GM21576 (cell line): ENCODE results near the gene CDH13.

Source experiments
- ATAC-seq: cut with Tn5 transposase; IDR thresholded peaks from one replicate; pipeline ENCODE4 v1.9.1; 2021; ENCODE audit warnings: mild to moderate bottlenecking, moderate library complexity; ENCODE audit not compliant: unreplicated experiment

Gene CDH13

GRCh38 chr16:82772215-82772614, 145.4 kb downstream of the CDH13 start:
- no peak for ATAC-seq

DNA sequence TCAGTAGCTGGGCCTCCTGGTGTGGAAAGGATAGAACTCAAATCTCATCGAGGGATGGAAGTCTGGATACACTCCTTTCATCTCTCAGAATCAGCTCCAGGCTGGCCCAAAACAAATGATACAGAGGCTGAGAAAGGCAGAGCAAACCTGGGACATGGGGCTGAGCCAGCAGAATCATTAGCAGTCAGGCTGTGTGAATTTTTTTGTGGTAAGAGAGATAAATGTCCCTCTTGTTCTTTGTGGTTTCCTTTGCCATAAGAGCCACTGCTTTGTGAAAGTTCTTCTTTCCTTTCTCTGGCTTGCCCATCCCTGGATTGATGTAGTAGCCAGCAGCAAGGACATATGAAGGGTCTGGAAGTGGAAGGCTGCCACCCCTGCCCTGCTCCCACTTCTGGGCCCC, 146.2 kb downstream of the CDH13 start:
- ATAC-seq: no peak

GRCh38 chr16:82776470-82777146, 149.8 kb downstream of the CDH13 start:
- peak; percentile 44 for ATAC-seq

DNA sequence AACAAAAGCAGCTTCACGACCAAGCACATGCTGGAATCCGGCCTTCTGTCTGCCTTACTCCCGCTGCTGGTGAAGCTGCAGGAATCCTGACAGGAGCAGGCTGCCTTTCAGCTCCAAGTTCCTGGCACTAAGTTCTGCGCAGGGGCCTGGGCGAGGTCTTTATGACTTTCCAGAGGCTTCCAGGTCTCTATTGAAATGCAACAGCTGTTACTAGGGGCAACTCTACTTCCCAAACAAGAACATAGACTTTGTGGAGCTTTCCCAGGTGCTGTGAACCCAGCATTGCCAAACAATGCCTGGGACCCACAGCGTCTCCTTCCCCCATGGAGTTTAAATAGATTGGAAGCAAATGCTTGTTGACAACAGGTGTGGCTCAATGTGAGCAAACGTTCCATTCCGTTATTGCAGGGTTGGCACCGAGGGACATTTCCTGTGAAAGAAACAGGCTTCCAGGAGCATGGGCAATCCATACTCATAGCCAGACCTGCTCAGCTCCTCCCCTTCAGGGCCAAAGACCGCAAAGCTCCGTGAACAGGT, 156.0 kb downstream of the CDH13 start:
- ATAC-seq: no peak

- ATAC-seq: no peak
Measured at GRCh38 chr16:82783933-82784572, 157.3 kb downstream of the CDH13 start.

GRCh38 chr16:82784573-82784968, 157.8 kb downstream of the CDH13 start:
- no peak for ATAC-seq

DNA sequence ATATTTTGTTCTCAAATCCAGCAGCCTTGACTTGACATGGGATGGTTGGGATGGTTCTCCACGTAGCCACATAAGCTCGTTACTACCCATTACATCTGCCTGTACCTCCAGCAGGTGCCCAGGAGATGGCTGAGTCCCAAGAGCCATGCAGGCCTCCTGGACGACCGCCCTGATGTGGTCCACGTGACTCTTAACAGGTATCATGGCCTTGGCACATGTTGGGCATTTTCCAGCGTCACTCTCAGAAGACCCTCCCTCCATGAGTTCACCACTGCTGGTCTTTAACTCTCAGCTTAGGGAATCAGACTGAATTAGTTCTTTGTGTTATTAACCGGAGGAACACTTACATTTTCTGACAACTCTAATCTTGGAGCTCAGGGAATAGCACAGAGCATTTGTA, 161.5 kb downstream of the CDH13 start:
- ATAC-seq: no peak

GRCh38 chr16:82788919-82789318, 162.2 kb downstream of the CDH13 start:
- no peak for ATAC-seq

GRCh38 chr16:82792693-82793092, 165.9 kb downstream of the CDH13 start:
- no peak for ATAC-seq

DNA sequence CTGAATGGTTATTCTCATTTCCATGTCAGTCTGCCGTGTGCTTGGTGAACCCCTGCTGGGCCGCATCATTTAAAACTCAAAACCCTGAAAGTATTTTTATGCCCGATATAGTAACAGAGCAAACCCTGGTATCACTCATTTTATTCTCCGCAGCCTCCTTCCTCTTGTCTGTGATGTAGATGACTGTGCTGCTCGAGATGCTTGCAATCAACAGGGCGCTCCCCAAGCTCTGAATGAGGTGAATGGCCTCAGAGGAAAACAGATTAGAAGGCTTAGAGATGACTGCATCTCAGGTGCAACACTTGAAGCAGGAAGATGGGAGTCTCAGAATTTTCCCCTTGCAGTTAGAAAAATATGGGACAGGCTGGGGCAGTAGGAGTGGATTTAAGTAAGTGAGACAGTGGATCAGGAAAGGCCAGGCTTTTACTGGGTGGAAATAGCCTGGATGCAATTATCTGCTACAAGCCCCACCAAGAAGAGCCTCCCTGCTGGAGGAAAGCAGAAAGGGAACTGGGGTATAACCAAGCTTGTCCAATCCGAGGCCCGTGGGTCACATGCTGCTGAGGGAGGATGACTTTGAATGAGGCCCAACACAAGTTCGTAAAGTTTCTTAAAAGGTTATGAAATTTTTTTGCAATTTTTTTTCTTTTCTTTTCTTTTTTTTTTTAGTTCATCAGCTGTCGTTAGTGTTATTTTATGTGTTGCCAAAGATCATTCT, 166.9 kb downstream of the CDH13 start:
- no peak for ATAC-seq

GRCh38 chr16:82796047-82796446, 169.3 kb downstream of the CDH13 start:
- ATAC-seq: no peak

- ATAC-seq: no peak
Measured at GRCh38 chr16:82801361-82801760, 174.6 kb downstream of the CDH13 start.

DNA sequence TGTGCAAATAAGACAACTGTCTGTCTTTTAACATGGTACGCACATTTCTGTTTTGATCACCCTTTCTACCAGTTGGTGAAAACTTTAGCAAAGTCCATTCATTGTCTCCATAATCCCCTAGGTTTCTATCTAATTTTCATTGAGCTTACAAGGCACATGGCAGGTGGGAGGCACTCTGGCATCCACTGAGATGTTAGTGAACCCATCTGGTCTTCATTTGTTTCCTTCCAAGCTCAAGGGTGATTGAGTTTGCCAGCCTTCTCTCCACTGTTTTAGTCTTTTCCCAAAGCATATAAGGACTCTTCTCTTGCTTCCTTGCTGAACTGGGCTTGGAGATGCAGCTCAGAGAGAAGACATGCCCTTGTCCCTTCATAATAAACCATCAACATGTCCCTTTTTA, 179.1 kb downstream of the CDH13 start:
- no peak for ATAC-seq

- no peak for ATAC-seq
Measured at GRCh38 chr16:82807311-82807710, 180.5 kb downstream of the CDH13 start.

DNA sequence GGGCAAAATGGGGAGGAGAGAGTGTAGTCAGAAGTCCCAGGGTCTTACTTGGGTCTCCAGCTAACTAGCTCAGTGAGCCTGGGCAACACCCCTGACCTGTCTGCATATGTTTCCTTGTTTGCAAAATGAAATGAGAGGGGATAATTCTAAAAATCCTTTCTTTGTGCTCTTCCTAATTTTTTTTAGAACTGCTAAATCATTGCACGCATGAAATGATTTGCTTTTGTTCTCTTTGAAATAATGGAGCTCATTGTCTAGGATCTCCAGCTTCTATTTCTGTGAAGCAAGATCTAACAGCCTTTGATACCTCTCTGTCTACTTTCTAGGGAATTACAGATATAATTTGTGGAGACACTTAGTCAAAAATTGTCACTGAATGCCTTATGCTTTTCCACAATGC, 181.3 kb downstream of the CDH13 start:
- ATAC-seq: no peak

- ATAC-seq: no peak
Measured at GRCh38 chr16:82810077-82810476, 183.3 kb downstream of the CDH13 start.

DNA sequence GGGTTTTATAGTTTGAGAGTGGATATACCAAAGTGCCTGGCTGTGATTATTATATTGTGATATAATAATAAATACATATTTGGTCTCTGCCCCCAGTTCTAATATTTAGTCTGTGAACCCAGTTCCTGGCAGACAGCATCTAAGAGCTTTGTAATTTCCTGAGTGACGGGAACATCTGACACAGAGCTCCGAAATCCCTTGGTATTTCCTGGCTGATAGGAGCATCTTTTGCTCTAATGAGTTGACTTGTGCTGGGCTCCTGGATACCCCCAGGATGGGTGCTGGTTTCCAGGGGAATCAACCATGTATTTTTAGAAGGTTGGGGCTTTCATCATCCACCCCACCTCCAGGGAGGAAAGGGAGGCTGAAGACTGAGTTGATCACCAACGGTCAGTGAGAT, 187.3 kb downstream of the CDH13 start:
- no peak for ATAC-seq

DNA sequence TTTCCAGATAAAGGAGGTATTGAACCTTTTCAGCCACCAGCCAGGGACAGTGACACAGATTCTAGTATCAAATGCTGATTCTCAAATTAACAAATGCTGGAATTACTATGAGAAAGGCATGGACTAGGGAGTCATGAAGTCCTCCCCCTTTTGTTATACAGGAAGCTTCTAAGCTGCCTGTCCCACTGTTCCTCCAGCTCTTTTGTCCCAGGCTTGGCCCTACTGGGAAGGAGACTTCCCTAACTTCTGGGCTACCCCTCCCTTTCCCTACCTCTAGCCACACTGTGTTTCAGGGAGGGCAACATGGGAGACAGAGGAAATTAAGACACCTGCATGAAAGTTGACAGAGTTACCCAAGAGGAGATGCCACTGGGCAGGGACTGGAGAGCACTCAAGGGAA, 192.5 kb downstream of the CDH13 start:
- ATAC-seq: no peak

DNA sequence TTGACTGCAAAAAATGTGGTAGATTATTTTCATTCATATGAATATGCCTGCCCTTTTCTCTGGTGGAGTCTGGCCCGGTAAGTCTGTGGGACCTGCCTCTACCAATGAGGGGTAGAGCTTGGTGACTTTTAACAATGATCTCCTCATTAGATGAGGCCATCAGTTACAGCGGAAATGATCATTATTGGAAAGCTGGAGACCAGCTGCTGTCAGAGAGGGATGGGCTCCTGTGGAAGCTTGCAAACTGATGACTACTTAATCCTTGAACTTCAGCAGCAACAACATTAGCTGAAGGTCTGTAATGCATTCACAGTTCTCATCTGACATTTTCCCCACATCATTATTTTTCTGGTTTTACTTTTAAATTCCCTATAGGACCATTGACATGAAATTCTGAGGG, 194.1 kb downstream of the CDH13 start:
- ATAC-seq: no peak

DNA sequence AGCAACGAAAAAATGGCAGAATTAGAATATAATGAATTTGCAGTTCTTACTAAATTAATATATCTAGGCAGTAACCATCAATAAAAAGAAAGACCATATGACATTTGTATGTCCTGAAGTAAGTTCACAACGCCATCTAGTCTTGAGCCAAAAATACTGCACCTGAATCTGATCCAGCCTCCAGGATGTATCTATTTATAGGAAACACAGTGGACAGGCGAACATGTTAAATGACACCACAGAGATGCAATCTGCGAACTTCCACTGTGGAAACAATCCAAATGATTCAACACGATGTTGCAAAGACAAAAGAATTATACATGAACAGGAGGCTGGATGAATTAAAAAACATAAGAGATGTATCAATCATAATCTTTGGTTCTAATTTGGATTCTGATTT, 197.6 kb downstream of the CDH13 start:
- ATAC-seq: no peak

GRCh38 chr16:82829301-82829700, 202.5 kb downstream of the CDH13 start:
- ATAC-seq: no peak

DNA sequence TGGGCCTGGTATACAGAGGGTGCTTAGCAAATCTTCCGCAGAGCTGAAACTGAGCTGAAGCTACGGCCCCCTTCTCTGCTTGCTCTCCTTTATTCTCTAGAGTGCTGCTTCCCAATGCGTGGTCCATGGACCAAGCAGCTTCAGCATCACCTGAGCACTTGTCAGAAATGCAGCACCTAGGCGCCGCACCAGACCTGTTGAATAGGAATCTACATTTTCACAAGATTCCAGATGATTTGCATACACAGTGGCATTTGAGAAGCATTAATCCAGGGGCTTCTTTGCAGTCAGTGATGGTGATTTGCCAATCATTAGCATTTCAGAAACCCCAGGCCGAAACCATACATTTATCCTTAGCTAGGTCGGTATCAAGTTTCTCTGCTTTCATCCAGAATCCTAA, 204.2 kb downstream of the CDH13 start:
- no peak for ATAC-seq
